B cell (primary cell): Measurements from ENCODE around the gene KIAA0753.

Source experiments
- EZH2 ChIP-seq: IDR thresholded peaks from 2 replicates; pipeline ENCODE4 v1.6.1; 2012; ENCODE audit warnings: borderline replicate concordance, low read depth, mild to moderate bottlenecking, moderate library complexity, low read length; ENCODE audit not compliant: insufficient read depth, poor library complexity, severe bottlenecking
- TF ChIP-seq, protein P1 (sequence below): fragments of 200-600 bp; IDR thresholded peaks from one replicate; pipeline ENCODE4 v1.8.0; 2022; ENCODE audit warnings: antibody characterized with exemption, mild to moderate bottlenecking

- TF ChIP-seq, protein P1, sequence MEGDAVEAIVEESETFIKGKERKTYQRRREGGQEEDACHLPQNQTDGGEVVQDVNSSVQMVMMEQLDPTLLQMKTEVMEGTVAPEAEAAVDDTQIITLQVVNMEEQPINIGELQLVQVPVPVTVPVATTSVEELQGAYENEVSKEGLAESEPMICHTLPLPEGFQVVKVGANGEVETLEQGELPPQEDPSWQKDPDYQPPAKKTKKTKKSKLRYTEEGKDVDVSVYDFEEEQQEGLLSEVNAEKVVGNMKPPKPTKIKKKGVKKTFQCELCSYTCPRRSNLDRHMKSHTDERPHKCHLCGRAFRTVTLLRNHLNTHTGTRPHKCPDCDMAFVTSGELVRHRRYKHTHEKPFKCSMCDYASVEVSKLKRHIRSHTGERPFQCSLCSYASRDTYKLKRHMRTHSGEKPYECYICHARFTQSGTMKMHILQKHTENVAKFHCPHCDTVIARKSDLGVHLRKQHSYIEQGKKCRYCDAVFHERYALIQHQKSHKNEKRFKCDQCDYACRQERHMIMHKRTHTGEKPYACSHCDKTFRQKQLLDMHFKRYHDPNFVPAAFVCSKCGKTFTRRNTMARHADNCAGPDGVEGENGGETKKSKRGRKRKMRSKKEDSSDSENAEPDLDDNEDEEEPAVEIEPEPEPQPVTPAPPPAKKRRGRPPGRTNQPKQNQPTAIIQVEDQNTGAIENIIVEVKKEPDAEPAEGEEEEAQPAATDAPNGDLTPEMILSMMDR: no peak
- no peak for TF ChIP-seq EZH2
These were observed 11.5 kb upstream of the KIAA0753 start for GRCh38 chr17:6651919-6652452.
